HepG2 (cell line): Measurements from ENCODE around the gene TPD52L2. TPM values are rescaled to one million over a fixed set of nuclear protein-coding genes. Genes with fewer than 3 reads are reported as not detected.
A peak's percentile ranks its signal among the peaks of the same experiment; 100 is the strongest.

ENCODE experiments used
- CENPT ChIP-seq: sonication (generic); formaldehyde crosslinking; IDR thresholded peaks from 2 replicates; pipeline ENCODE4 v1.8.0; 2022; ENCODE audit warnings: low read depth, mild to moderate bottlenecking, moderate library complexity, missing genetic modification reagents
- GFI1 ChIP-seq: sonication (generic); formaldehyde crosslinking; IDR thresholded peaks from 2 replicates; pipeline ENCODE4 v1.5.0; 2020; ENCODE audit warnings: missing genetic modification reagents, mild to moderate bottlenecking, borderline replicate concordance
- HNRNPH1 ChIP-seq: fragments of 200-400 bp; formaldehyde crosslinking; optimal IDR thresholded peaks from 2 replicates; pipeline ENCODE3; 2017; ENCODE audit warnings: mild to moderate bottlenecking, low read depth, low read length
- HOXA5 ChIP-seq: sonication (generic); formaldehyde crosslinking; IDR thresholded peaks from 2 replicates; pipeline ENCODE4 v1.4.0; 2020; ENCODE audit warnings: missing genetic modification reagents
- HOXD1 ChIP-seq: sonication (generic); formaldehyde crosslinking; IDR thresholded peaks from 2 replicates; pipeline ENCODE4 v1.5.0; 2020; ENCODE audit warnings: missing genetic modification reagents
- IRF2 ChIP-seq: IDR thresholded peaks from 2 replicates; pipeline ENCODE4 v1.6.1; 2018; ENCODE audit warnings: missing genetic modification reagents, missing compliant biosample characterization
- KDM1A ChIP-seq: IDR thresholded peaks from 2 replicates; pipeline ENCODE4 v1.6.1; 2016; ENCODE audit warnings: missing compliant biosample characterization
- MLLT10 ChIP-seq: sonication (generic); formaldehyde crosslinking; IDR thresholded peaks from 2 replicates; pipeline ENCODE4 v1.4.0; 2020; ENCODE audit warnings: missing genetic modification reagents
- NFE2L1 ChIP-seq: sonication (generic); formaldehyde crosslinking; IDR thresholded peaks from 2 replicates; pipeline ENCODE4 v1.4.0; 2020; ENCODE audit warnings: missing genetic modification reagents, mild to moderate bottlenecking, borderline replicate concordance
- NFYC ChIP-seq: IDR thresholded peaks from 2 replicates; pipeline ENCODE4 v1.6.1; 2016; ENCODE audit warnings: missing genetic modification reagents, missing compliant biosample characterization
- PTBP1 ChIP-seq: fragments of 200-400 bp; formaldehyde crosslinking; IDR thresholded peaks from 2 replicates; pipeline ENCODE4 v1.6.1; 2018; ENCODE audit warnings: low read length, low read depth; ENCODE audit not compliant: poor library complexity, severe bottlenecking
- RARG ChIP-seq: sonication (generic); formaldehyde crosslinking; IDR thresholded peaks from 2 replicates; pipeline ENCODE4 v1.4.0; 2020; ENCODE audit warnings: low read depth, mild to moderate bottlenecking, missing genetic modification reagents
- RCOR2 ChIP-seq: IDR thresholded peaks from 2 replicates; pipeline ENCODE4 v1.6.1; 2016; ENCODE audit warnings: missing biosample characterization, missing genetic modification reagents
- SMYD3 ChIP-seq: sonication (generic); formaldehyde crosslinking; IDR thresholded peaks from 2 replicates; pipeline ENCODE4 v1.8.1; 2023; ENCODE audit warnings: mild to moderate bottlenecking, missing genetic modification reagents
- SRSF1 ChIP-seq: fragments of 200-400 bp; formaldehyde crosslinking; optimal IDR thresholded peaks from 2 replicates; pipeline ENCODE3; 2017; ENCODE audit warnings: mild to moderate bottlenecking, low read depth, low read length, moderate library complexity
- ZFYVE20 ChIP-seq: sonication (generic); formaldehyde crosslinking; IDR thresholded peaks from 2 replicates; pipeline ENCODE4 v1.8.0; 2023; ENCODE audit warnings: low read depth, mild to moderate bottlenecking, moderate library complexity, missing genetic modification reagents, borderline replicate concordance
- ZKSCAN1 ChIP-seq: fragments of 150-350 bp; IDR thresholded peaks from 2 replicates; pipeline ENCODE4 v1.6.1; 2014; ENCODE audit warnings: low read length
- ZNF235 ChIP-seq: sonication (generic); formaldehyde crosslinking; IDR thresholded peaks from 2 replicates; pipeline ENCODE4 v1.8.1; 2023; ENCODE audit warnings: mild to moderate bottlenecking, missing genetic modification reagents, borderline replicate concordance
- ZNF331 ChIP-seq: sonication (generic); formaldehyde crosslinking; IDR thresholded peaks from 2 replicates; pipeline ENCODE4 v1.4.0; 2020; ENCODE audit warnings: missing genetic modification reagents
- ZNF644 ChIP-seq: IDR thresholded peaks from 2 replicates; pipeline ENCODE4 v1.6.1; 2016; ENCODE audit warnings: low read depth
- polyA plus RNA-seq, 8 experiments: library from polyadenylated mRNA; depleted of rRNA in 3 of 8; stranded (reverse) in 7 of 8; unstranded in 1 of 8; fragments of >200 nt; fragmentation: Illumina TruSeq in 4 of 8; extraction: Trizol in 4 of 8; gene quantifications; 2 replicates each; pipeline versions ENCODE4 v1.2.1 to v1.2.3, GENCODE V29; 2011 to 2016; ENCODE audit warnings: low read depth in 4 of 8, missing spikeins in 1 of 8, mixed read lengths in 1 of 8; ENCODE audit not compliant: insufficient read depth in 1 of 8
- total RNA-seq, 5 experiments: library from RNA; depleted of rRNA; stranded (reverse); fragments of >200 nt; fragmentation: Illumina TruSeq; extraction: Trizol; gene quantifications; 2 replicates each; pipeline ENCODE4 v1.2.3, GENCODE V29; 2016; ENCODE audit warnings: low read depth in 1 of 5
- TF ChIP-seq, protein P1 (sequence below): fragments of 450-650 bp; IDR thresholded peaks from 2 replicates; pipeline ENCODE4 v1.6.1; 2017; ENCODE audit warnings: mild to moderate bottlenecking
- TF ChIP-seq, protein P2 (sequence below): sonication (generic); formaldehyde crosslinking; conservative IDR thresholded peaks from 2 replicates; pipeline ENCODE4 v1.4.0; 2020; ENCODE audit warnings: missing genetic modification reagents
- TF ChIP-seq, protein P3 (sequence below): sonication (generic); formaldehyde crosslinking; IDR thresholded peaks from 2 replicates; pipeline ENCODE4 v1.5.1; 2020; ENCODE audit warnings: mild to moderate bottlenecking, missing genetic modification reagents, borderline replicate concordance

Gene TPD52L2
- total and polyA plus RNA-seq, 2 of the 13 experiments (the other 11 are each of a cell fraction or from before 2014, with no cell fraction given) = 156 to 184 TPM

DNA sequence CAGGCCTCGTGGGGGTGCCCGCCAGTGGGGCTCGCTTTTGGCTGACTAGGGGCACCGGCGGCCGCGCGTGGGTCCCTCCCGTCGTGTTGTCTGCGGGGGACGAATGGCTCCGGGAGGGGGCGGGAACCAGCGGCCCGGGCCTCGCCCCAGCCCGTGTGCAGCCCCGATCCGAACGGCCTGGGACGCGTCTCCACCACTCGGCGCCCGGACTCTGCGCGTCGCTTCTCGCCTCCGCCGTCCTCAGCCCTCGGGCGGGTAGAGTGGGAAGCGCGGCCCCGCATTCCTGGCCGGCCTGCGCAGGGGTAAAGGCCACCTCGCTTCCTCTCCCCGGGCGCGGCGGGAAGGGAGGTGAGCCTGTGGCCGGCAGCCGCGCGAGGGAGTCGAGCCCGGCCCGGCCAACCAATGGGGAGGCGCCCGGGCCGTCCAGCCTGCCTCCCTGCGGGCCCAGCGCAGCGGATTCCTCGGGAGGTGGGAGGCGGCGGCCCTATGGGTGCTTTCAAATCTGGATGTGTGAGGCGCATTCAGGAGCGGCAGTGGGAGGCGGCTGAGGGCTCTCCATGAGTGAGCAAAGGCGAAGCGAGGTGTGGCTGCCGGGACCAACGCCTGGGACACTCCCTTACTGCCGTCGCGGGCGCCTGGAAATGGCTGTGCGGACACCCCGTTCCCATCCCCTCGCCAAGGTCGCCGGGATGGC lies 32.9 kb upstream of the TPD52L2 start (continued):
- TF ChIP-seq RARG (CRISPR knock-in tag) (no peak), PTBP1 (no peak), MLLT10 (CRISPR knock-in tag) (no peak), IRF2 (CRISPR knock-in tag) (no peak; the same call in 1 of the 2 replicates), ZNF331 (no peak; the same call in none of the 2 replicates), NFYC (CRISPR knock-in tag) (peak; percentile 57), ZNF644 (CRISPR knock-in tag) (no peak), NFE2L1 (CRISPR knock-in tag) (no peak), HNRNPH1 (no peak), GFI1 (no peak), HOXA5 (CRISPR knock-in tag) (peak; percentile 86), SRSF1 (no peak), RCOR2 (CRISPR knock-in tag) (no peak), ZKSCAN1 (no peak), ZFYVE20 (no peak), HOXD1 (CRISPR knock-in tag) (peak; percentile 86; the same call in 1 of the 2 replicates), SMYD3 (CRISPR knock-in tag) (no peak), KDM1A (CRISPR knock-in tag) (0 out of 2 replicates have a peak, but pooled peaks have one; percentile 15), ZNF235 (CRISPR knock-in tag) (peak; percentile 68; the same call in 1 of the 2 replicates), CENPT (CRISPR knock-in tag) (0 out of 2 replicates have a peak, but pooled peaks have one; percentile 66)
- TF ChIP-seq, protein P1, sequence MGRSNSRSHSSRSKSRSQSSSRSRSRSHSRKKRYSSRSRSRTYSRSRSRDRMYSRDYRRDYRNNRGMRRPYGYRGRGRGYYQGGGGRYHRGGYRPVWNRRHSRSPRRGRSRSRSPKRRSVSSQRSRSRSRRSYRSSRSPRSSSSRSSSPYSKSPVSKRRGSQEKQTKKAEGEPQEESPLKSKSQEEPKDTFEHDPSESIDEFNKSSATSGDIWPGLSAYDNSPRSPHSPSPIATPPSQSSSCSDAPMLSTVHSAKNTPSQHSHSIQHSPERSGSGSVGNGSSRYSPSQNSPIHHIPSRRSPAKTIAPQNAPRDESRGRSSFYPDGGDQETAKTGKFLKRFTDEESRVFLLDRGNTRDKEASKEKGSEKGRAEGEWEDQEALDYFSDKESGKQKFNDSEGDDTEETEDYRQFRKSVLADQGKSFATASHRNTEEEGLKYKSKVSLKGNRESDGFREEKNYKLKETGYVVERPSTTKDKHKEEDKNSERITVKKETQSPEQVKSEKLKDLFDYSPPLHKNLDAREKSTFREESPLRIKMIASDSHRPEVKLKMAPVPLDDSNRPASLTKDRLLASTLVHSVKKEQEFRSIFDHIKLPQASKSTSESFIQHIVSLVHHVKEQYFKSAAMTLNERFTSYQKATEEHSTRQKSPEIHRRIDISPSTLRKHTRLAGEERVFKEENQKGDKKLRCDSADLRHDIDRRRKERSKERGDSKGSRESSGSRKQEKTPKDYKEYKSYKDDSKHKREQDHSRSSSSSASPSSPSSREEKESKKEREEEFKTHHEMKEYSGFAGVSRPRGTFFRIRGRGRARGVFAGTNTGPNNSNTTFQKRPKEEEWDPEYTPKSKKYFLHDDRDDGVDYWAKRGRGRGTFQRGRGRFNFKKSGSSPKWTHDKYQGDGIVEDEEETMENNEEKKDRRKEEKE = no peak
- TF ChIP-seq, protein P2, sequence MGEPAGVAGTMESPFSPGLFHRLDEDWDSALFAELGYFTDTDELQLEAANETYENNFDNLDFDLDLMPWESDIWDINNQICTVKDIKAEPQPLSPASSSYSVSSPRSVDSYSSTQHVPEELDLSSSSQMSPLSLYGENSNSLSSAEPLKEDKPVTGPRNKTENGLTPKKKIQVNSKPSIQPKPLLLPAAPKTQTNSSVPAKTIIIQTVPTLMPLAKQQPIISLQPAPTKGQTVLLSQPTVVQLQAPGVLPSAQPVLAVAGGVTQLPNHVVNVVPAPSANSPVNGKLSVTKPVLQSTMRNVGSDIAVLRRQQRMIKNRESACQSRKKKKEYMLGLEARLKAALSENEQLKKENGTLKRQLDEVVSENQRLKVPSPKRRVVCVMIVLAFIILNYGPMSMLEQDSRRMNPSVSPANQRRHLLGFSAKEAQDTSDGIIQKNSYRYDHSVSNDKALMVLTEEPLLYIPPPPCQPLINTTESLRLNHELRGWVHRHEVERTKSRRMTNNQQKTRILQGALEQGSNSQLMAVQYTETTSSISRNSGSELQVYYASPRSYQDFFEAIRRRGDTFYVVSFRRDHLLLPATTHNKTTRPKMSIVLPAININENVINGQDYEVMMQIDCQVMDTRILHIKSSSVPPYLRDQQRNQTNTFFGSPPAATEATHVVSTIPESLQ (CRISPR knock-in tag) = no peak
- TF ChIP-seq, protein P3, sequence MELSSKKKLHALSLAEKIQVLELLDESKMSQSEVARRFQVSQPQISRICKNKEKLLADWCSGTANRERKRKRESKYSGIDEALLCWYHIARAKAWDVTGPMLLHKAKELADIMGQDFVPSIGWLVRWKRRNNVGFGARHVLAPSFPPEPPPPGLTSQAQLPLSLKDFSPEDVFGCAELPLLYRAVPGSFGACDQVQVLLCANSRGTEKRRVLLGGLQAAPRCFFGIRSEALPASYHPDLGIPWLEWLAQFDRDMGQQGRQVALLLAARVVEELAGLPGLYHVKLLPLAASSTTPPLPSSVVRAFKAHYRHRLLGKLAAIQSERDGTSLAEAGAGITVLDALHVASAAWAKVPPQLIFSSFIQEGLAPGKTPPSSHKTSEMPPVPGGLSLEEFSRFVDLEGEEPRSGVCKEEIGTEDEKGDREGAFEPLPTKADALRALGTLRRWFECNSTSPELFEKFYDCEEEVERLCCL (CRISPR knock-in tag) = 0 out of 2 replicates have a peak, but pooled peaks have one; percentile 76
